Keratinocyte (primary cell): Measurements from ENCODE around the gene TRIP11. TPM values are rescaled to one million over a fixed set of nuclear protein-coding genes. Genes with fewer than 3 reads are reported as not detected.

Source experiments
- DNase-seq: peaks from one replicate; pipeline ENCODE4 v3.0.0-alpha.2; 2011; ENCODE audit warnings: low read depth, missing footprints, low spot score
- FAIRE-seq: peaks from 2 replicates; lab custom pipeline; 2011; peaks lifted over from hg19 to GRCh38; lab: Jason Lieb, UNC
- H2AFZ ChIP-seq: 2 replicates; pipeline ENCODE4 v1.6.0; 2012; ENCODE audit warnings: low read length, control low read depth, inconsistent platforms; ENCODE audit not compliant: control insufficient read depth
- H3K27ac ChIP-seq: 2 replicates; pipeline ENCODE4 v1.5.1; 2011; ENCODE audit warnings: low read length; ENCODE audit not compliant: control insufficient read depth, insufficient read depth
- H3K27me3 ChIP-seq: 3 replicates; pipeline ENCODE4 v1.6.0; 2011; ENCODE audit warnings: low read length; ENCODE audit not compliant: control insufficient read depth, insufficient read depth; ENCODE audit errors: extremely low read depth
- H3K36me3 ChIP-seq, 2 experiments: 2 replicates in 1 of 2; 3 replicates in 1 of 2; pipeline ENCODE4 v1.5.1; 2011; ENCODE audit warnings: low read length in 2 of 2, mild to moderate bottlenecking in 1 of 2; ENCODE audit not compliant: control insufficient read depth in 2 of 2, insufficient read depth in 2 of 2; ENCODE audit errors: extremely low read depth in 1 of 2
- H3K4me1 ChIP-seq: 3 replicates; pipeline ENCODE4 v1.5.1; 2011; ENCODE audit warnings: low read length; ENCODE audit not compliant: control insufficient read depth, insufficient read depth; ENCODE audit errors: extremely low read depth
- H3K4me2 ChIP-seq: 3 replicates; pipeline ENCODE4 v1.6.0; 2011; ENCODE audit warnings: low read depth, low read length; ENCODE audit not compliant: control insufficient read depth, insufficient read depth; ENCODE audit errors: extremely low read depth
- H3K4me3 ChIP-seq, 3 experiments: fragments of 200-600 bp in 1 of 3; sonication (generic) in 1 of 3; 2 replicates in 2 of 3; 3 replicates in 1 of 3; pipeline ENCODE4 v1.5.1; 2011 to 2016; ENCODE audit warnings: low read length in 3 of 3, mild to moderate bottlenecking in 3 of 3, control low read depth in 2 of 3, inconsistent platforms in 1 of 3, low read depth in 1 of 3, mixed read lengths in 1 of 3, mixed run types in 1 of 3, moderate library complexity in 1 of 3; ENCODE audit not compliant: control insufficient read depth in 2 of 3, insufficient read depth in 2 of 3; ENCODE audit errors: extremely low read depth in 1 of 3
- H3K79me2 ChIP-seq: 2 replicates; pipeline ENCODE4 v1.6.0; 2012; ENCODE audit warnings: low read length; ENCODE audit not compliant: control insufficient read depth, insufficient read depth
- H3K9ac ChIP-seq: 3 replicates; pipeline ENCODE4 v1.6.0; 2011; ENCODE audit warnings: low read length; ENCODE audit not compliant: control insufficient read depth, insufficient read depth; ENCODE audit errors: extremely low read depth
- H3K9me1 ChIP-seq: 3 replicates; pipeline ENCODE4 v1.6.0; 2011; ENCODE audit warnings: low read length; ENCODE audit not compliant: control insufficient read depth, insufficient read depth; ENCODE audit errors: extremely low read depth
- H3K9me3 ChIP-seq: 2 replicates; pipeline ENCODE4 v1.5.1; 2012; ENCODE audit warnings: low read depth, low read length; ENCODE audit not compliant: control insufficient read depth
- H4K20me1 ChIP-seq: 3 replicates; pipeline ENCODE4 v1.6.0; 2011; ENCODE audit warnings: low read length; ENCODE audit not compliant: control insufficient read depth, insufficient read depth; ENCODE audit errors: extremely low read depth
- EZH2 ChIP-seq: IDR thresholded peaks from one replicate; pipeline ENCODE4 v1.6.1; 2012; ENCODE audit warnings: inconsistent platforms, mild to moderate bottlenecking, low read length, moderate library complexity
- dilution Hi-C: fragments of 300-500 bp; cut with MboI; formaldehyde crosslinking; loops from one replicate; pipeline ENCODE4 v1.7.0; 2020; ENCODE audit warnings: low sequenced_read_pairs; ENCODE audit not compliant: extremely low pct_ligation_motif_present
- polyA plus RNA-seq, 5 experiments: library from polyadenylated mRNA; depleted of rRNA in 3 of 5; stranded (reverse) in 3 of 5; stranded (forward) in 1 of 5; unstranded in 1 of 5; fragments of >200 nt; gene quantifications; 1 replicate in 1 of 5; 2 replicates in 3 of 5; 3 replicates in 1 of 5; pipeline versions ENCODE4 v1.2.1 to v1.2.3, GENCODE V29; 2011 to 2012; ENCODE audit warnings: missing spikeins in 2 of 5, low read depth in 1 of 5, low replicate concordance in 1 of 5
- TF ChIP-seq, protein P1 (sequence below), 3 experiments: IDR thresholded peaks in 1 of 3; conservative IDR thresholded peaks in 1 of 3; optimal IDR thresholded peaks in 1 of 3; 2 replicates in 2 of 3; 3 replicates in 1 of 3; pipeline versions ENCODE3 to v1.5.1; 2011; ENCODE audit warnings: low read length in 3 of 3, mild to moderate bottlenecking in 3 of 3, moderate library complexity in 2 of 3, control low read depth in 1 of 3, inconsistent platforms in 1 of 3; ENCODE audit not compliant: insufficient read depth in 2 of 3; ENCODE audit errors: extremely low read depth in 1 of 3

Gene TRIP11
- polyA plus RNA-seq, 1 donor (not counting 4 experiments of a cell fraction or from before 2014, with no cell fraction given), result 25.3 TPM

DNA sequence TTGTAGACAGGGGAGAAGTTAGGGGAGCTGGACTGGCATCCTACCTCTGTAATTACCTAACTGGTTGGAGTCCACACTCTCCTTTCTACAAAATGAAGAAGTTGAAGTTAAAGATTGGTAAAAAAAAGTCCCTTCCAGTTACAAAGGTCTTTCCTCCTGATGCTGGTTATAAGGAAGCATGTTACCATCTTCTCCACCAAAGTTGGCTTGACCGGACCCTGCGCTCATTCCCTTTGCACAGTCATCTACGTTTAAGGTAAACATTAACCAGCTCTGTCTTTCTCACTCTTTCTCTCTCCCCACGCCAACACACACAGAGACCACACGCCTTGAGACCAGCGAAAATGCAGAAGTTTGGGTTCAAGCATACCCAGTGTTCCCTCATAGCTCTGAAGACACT is 104.3 kb downstream of the TRIP11 start:
- no peaks in the 10 kb centered on the region for H3K79me2 ChIP-seq
- no peak overlapping the region for H2AFZ ChIP-seq
- dilution Hi-C loops, result no loop called here
- H3K9me3 ChIP-seq, result no peaks in the 10 kb centered on the region
- no peak overlapping the region for H3K9ac ChIP-seq
- DNase-seq (no peak), FAIRE-seq (no peak)
- no peaks in the 10 kb centered on the region for H4K20me1 ChIP-seq
- H3K27ac ChIP-seq, result no peak overlapping the region
- TF ChIP-seq, protein P1, sequence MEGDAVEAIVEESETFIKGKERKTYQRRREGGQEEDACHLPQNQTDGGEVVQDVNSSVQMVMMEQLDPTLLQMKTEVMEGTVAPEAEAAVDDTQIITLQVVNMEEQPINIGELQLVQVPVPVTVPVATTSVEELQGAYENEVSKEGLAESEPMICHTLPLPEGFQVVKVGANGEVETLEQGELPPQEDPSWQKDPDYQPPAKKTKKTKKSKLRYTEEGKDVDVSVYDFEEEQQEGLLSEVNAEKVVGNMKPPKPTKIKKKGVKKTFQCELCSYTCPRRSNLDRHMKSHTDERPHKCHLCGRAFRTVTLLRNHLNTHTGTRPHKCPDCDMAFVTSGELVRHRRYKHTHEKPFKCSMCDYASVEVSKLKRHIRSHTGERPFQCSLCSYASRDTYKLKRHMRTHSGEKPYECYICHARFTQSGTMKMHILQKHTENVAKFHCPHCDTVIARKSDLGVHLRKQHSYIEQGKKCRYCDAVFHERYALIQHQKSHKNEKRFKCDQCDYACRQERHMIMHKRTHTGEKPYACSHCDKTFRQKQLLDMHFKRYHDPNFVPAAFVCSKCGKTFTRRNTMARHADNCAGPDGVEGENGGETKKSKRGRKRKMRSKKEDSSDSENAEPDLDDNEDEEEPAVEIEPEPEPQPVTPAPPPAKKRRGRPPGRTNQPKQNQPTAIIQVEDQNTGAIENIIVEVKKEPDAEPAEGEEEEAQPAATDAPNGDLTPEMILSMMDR (optimal IDR thresholded peaks at IDR 0.05 in 1 of 3, IDR thresholded peaks at IDR 0.05 in 1 of 3, conservative IDR thresholded peaks at IDR 0.05 in 1 of 3; ENCODE audit: extremely low read depth in 1 of 3, insufficient read depth in 2 of 3, low read length in 3 of 3), result no peak
- no peaks in the 10 kb centered on the region for H3K36me3 ChIP-seq
- H3K4me3 ChIP-seq, result no peak overlapping the region
- no peaks in the 10 kb centered on the region for H3K4me1 ChIP-seq
- H3K4me2 ChIP-seq, result no peak overlapping the region
- no peaks in the 10 kb centered on the region for H3K9me1 ChIP-seq
- H3K27me3 ChIP-seq, result peaks cover 4% of the 10 kb centered on the region

DNA sequence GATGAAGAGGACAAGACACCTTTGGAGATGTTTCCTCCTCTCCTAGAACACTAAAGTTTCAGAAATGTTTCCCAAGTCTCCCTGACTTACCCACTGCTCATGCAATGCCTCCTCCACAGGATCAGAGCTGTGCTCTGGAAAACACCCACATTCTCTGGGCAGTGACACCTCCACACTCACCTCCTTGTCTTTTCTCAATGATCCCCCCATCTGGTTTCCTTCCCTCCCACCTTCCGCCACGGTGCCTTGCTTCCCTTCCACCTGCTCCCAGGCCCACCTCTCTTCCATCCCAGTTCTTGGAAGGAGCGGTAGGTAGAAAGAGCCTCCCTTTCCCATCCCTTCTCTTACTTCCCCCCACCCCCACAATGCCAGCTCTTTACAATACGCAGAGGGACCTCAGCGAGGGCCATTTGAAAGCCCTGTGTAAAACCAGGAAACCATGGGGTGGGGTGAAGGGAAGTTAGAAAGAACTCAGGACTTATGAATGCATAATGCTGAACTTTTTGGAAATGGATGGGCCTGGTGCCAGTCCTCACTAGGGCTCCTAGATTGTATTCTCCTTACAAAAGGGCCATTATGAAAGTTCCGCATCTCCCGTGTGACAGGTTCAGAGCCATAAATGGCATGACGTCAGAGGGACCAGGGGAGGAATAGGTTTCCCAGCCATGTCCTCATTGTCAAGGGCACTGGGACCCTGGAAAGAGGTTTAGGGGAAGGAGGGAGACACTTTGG is 105.1 kb downstream of the TRIP11 start:
- FAIRE-seq (no peak), DNase-seq (no peak)
- Histone ChIP-seq H3K27ac (no peak overlapping the region), H3K9me3 (no peaks in the 10 kb centered on the region), H3K9me1 (no peaks in the 10 kb centered on the region), H3K4me1 (no peaks in the 10 kb centered on the region), H3K27me3 (peaks cover 4% of the 10 kb centered on the region), H3K4me2 (no peak overlapping the region), H3K9ac (no peak overlapping the region), H4K20me1 (no peaks in the 10 kb centered on the region), H2AFZ (no peak overlapping the region), H3K79me2 (no peaks in the 10 kb centered on the region), H3K36me3 (no peaks in the 10 kb centered on the region), H3K4me3 (no peak overlapping the region)
- dilution Hi-C loops, result no loop called here
- TF ChIP-seq EZH2, result no peak
- TF ChIP-seq, protein P1 (optimal IDR thresholded peaks at IDR 0.05 in 1 of 3, IDR thresholded peaks at IDR 0.05 in 1 of 3, conservative IDR thresholded peaks at IDR 0.05 in 1 of 3; ENCODE audit: extremely low read depth in 1 of 3, insufficient read depth in 2 of 3, low read length in 3 of 3), result no peak
